OCI-LY3 (cell line): Measurements from ENCODE around the gene FAM228A.

Experiments used
- H2AFZ ChIP-seq: fragments of 200-600, 300-600 bp; shearing (Covaris generic); 2 replicates; pipeline ENCODE4 v1.6.0; 2014; ENCODE audit warnings: antibody characterized with exemption, low read depth, low read length
- H3K27ac ChIP-seq: fragments of 200-600, 300-600 bp; sonication (generic); 2 replicates; pipeline ENCODE4 v1.5.1; 2014; ENCODE audit warnings: mild to moderate bottlenecking, low read length, moderate library complexity, mixed read lengths
- H3K27me3 ChIP-seq: fragments of 200-600, 300-600 bp; sonication (generic); 2 replicates; pipeline ENCODE4 v1.6.1; 2014; ENCODE audit warnings: low read depth, low read length, mixed read lengths
- H3K36me3 ChIP-seq: fragments of 200-600, 300-600 bp; sonication (generic); replicated peaks from 2 replicates; pipeline ENCODE3; 2014; ENCODE audit warnings: low read depth, low read length, mixed read lengths
- H3K4me1 ChIP-seq: fragments of 300-600, 200-600 bp; sonication (generic); 2 replicates; pipeline ENCODE4 v1.6.1; 2014; ENCODE audit warnings: low read length, mixed read lengths
- H3K4me2 ChIP-seq: fragments of 200-600, 300-600 bp; sonication (generic); 2 replicates; pipeline ENCODE4 v1.6.1; 2014; ENCODE audit warnings: low read length, mixed read lengths
- H3K4me3 ChIP-seq: fragments of 300-600, 200-600 bp; sonication (generic); 2 replicates; pipeline ENCODE4 v1.5.1; 2014; ENCODE audit warnings: antibody characterized with exemption, mild to moderate bottlenecking, low read length, moderate library complexity
- H3K79me2 ChIP-seq: fragments of 300-600, 200-600 bp; shearing (Covaris generic); 2 replicates; pipeline ENCODE4 v1.6.1; 2014; ENCODE audit warnings: mild to moderate bottlenecking, low read length, mixed read lengths
- H3K9ac ChIP-seq: fragments of 300-600, 200-600 bp; shearing (Covaris generic); 2 replicates; pipeline ENCODE4 v1.6.0; 2014; ENCODE audit warnings: mild to moderate bottlenecking, low read length, moderate library complexity
- H3K9me3 ChIP-seq: fragments of 200-600, 300-600 bp; shearing (Covaris generic); 2 replicates; pipeline ENCODE4 v1.6.1; 2014; ENCODE audit warnings: low read length, mixed read lengths; ENCODE audit not compliant: insufficient read depth
- H4K20me1 ChIP-seq: fragments of 200-600, 300-600 bp; sonication (generic); 2 replicates; pipeline ENCODE4 v1.6.1; 2016; ENCODE audit warnings: low read length, mixed read lengths; ENCODE audit not compliant: insufficient read depth
- CTCF ChIP-seq: fragments of 200-600, 300-600 bp; sonication (generic); IDR thresholded peaks from 2 replicates; pipeline ENCODE4 v1.5.1; 2014; ENCODE audit warnings: antibody characterized with exemption, low read length, low read depth
- EZH2phosphoT487 ChIP-seq: fragments of 200-600 bp; shearing (Covaris generic); IDR thresholded peaks from 2 replicates; pipeline ENCODE4 v1.6.1; 2018; ENCODE audit warnings: antibody characterized with exemption, mixed run types, low read depth

Gene FAM228A

GRCh38 chr2:24204505-24204904 is 29.7 kb downstream of the FAM228A start:
- Histone ChIP-seq H4K20me1 (no peaks in the 10 kb centered on the region), H3K79me2 (no peaks in the 10 kb centered on the region), H2AFZ (no peak overlapping the region), H3K36me3 (peaks cover 17% of the 10 kb centered on the region), H3K4me2 (no peak overlapping the region), H3K4me1 (no peaks in the 10 kb centered on the region), H3K9me3 (no peaks in the 10 kb centered on the region), H3K27ac (no peak overlapping the region), H3K4me3 (no peak overlapping the region), H3K9ac (no peak overlapping the region), H3K27me3 (no peaks in the 10 kb centered on the region)
- TF ChIP-seq EZH2phosphoT487 (no peak), CTCF (no peak)

GRCh38 chr2:24205131-24205530 is 30.3 kb downstream of the FAM228A start:
- H3K36me3 ChIP-seq = peaks cover 18% of the 10 kb centered on the region
- TF ChIP-seq CTCF (no peak), EZH2phosphoT487 (no peak)
- H3K4me1 ChIP-seq = no peaks in the 10 kb centered on the region
- H3K27ac ChIP-seq = no peak overlapping the region
- H3K79me2 ChIP-seq = no peaks in the 10 kb centered on the region
- H3K27me3 ChIP-seq = no peaks in the 10 kb centered on the region
- no peak overlapping the region for H3K4me2 ChIP-seq
- H3K4me3 ChIP-seq = no peak overlapping the region
- H3K9ac ChIP-seq = no peak overlapping the region
- H2AFZ ChIP-seq = no peak overlapping the region
- H4K20me1 ChIP-seq = no peaks in the 10 kb centered on the region
- no peaks in the 10 kb centered on the region for H3K9me3 ChIP-seq

GRCh38 chr2:24206242-24206641 is 31.4 kb downstream of the FAM228A start:
- TF ChIP-seq CTCF = no peak
- TF ChIP-seq EZH2phosphoT487 = no peak
- Histone ChIP-seq H3K4me1 (no peaks in the 10 kb centered on the region), H3K79me2 (no peaks in the 10 kb centered on the region), H3K9me3 (no peaks in the 10 kb centered on the region), H2AFZ (no peak overlapping the region), H3K27ac (no peak overlapping the region), H3K27me3 (no peaks in the 10 kb centered on the region), H3K36me3 (peaks cover 22% of the 10 kb centered on the region), H4K20me1 (no peaks in the 10 kb centered on the region), H3K4me3 (no peak overlapping the region), H3K4me2 (no peak overlapping the region), H3K9ac (no peak overlapping the region)

GRCh38 chr2:24206714-24207113 is 31.9 kb downstream of the FAM228A start:
- Histone ChIP-seq H3K4me2 (no peak overlapping the region), H3K36me3 (peaks cover 23% of the 10 kb centered on the region), H3K79me2 (no peaks in the 10 kb centered on the region), H2AFZ (no peak overlapping the region), H3K27ac (no peak overlapping the region), H3K27me3 (no peaks in the 10 kb centered on the region), H4K20me1 (no peaks in the 10 kb centered on the region), H3K9ac (no peak overlapping the region), H3K4me3 (no peak overlapping the region), H3K4me1 (no peaks in the 10 kb centered on the region), H3K9me3 (no peaks in the 10 kb centered on the region)
- TF ChIP-seq CTCF (no peak), EZH2phosphoT487 (no peak)
